Large intestine (tissue), 3 donors: ENCODE data around the gene COMMD1. TPM values are rescaled to one million over a fixed set of nuclear protein-coding genes. Genes with fewer than 3 reads are reported as not detected.
"Not testable (repeated sequence)": the region's sequence is repeated elsewhere in the genome, so short reads cannot be mapped to it uniquely, and the experiment has no call there.

ENCODE experiments used
- DNase-seq, 2 donors: peaks; one replicate each; pipeline versions ENCODE4 v3.0.0 to v3.0.0-alpha.2; 2013
- H3K27ac ChIP-seq: one replicate; pipeline ENCODE4 v1.5.1; 2013; ENCODE audit warnings: low read length
- H3K27me3 ChIP-seq: 2 replicates; pipeline ENCODE4 v1.6.1; 2013; ENCODE audit warnings: low read length; ENCODE audit not compliant: control insufficient read depth, insufficient read depth
- H3K36me3 ChIP-seq: 2 replicates; pipeline ENCODE4 v1.6.1; 2013; ENCODE audit warnings: low read length; ENCODE audit not compliant: control insufficient read depth, insufficient read depth
- H3K4me1 ChIP-seq: one replicate; pipeline ENCODE4 v1.6.1; 2013; ENCODE audit warnings: low read length; ENCODE audit not compliant: control insufficient read depth, insufficient read depth
- H3K4me3 ChIP-seq: one replicate; pipeline ENCODE4 v1.5.1; 2013; ENCODE audit warnings: low read length
- H3K9me3 ChIP-seq: one replicate; pipeline ENCODE4 v1.6.1; 2013; ENCODE audit warnings: mild to moderate bottlenecking, low read depth, low read length, moderate library complexity; ENCODE audit not compliant: control insufficient read depth
- WGBS: methylation state at CpG from one replicate; pipeline ENCODE4 v1.1.5; 2013; ENCODE audit warnings: low lambda C conversion rate; ENCODE audit not compliant: insufficient coverage; 5-methylcytosine and 5-hydroxymethylcytosine counted together
- polyA plus RNA-seq: library from polyadenylated mRNA; unstranded; fragments of 120-200 nt; gene quantifications from one replicate; pipeline ENCODE4 v1.2.1, GENCODE V29; 2013

COMMD1 gene
- polyA plus RNA-seq, 1 donor: 38.4 TPM

DNA sequence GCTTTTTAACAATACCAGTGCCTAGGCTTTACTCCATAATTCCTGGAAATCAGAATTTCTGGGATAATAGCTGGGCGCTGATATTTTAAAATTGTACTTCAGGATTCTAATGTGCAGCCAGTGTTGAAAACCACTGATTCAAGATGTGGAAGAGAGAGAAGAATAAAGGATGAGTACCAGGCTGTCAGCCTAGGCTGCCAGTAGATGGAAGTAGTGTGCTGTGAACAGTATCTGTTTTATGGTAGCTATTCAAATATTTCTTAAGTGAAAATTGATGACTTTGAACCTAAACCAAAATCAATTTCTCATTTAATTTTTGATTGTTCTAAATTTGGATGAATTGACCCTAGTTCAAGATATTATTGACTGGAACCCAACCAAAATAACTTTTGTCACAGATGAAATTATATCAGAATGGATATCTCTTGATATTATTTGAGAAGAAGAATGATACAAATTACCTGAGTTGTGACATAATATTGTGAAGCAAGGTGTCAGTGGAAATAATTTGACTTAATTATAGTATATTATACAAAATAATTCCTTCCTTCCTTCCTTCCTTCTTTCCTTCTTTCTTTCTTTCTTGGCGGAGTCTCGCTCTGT lies 88.0 kb downstream of the COMMD1 start:
- Histone ChIP-seq H3K27me3 (no peaks in the 10 kb centered on the region), H3K9me3 (no peaks in the 10 kb centered on the region), H3K27ac (no peak overlapping the region), H3K36me3 (no peaks in the 10 kb centered on the region), H3K4me3 (no peak overlapping the region), H3K4me1 (no peaks in the 10 kb centered on the region)
- peak; percentile 20 to 40 for DNase-seq
- 100% methylated on average over 2 of the region's 3 CpGs for WGBS

DNA sequence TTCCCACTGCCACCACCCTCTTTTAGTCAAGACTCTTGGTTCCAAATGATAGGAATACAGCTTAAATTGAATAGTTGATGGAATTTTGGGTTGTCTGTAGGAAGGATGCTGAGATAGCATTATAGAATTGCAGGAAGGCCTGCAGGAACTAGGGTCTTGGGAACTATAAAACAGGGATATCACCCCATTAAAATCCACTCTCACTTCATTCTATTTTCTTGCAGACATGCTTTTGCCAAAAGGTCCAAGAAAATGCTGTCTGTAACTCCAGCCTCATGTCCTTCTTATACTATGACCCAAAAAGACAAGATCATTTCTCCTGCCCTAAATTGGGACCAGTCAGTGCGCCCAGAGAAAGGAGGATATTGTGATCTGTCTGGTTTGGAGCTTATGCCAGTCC lies 89.1 kb downstream of the COMMD1 start:
- Histone ChIP-seq H3K27ac (no peak overlapping the region), H3K36me3 (no peaks in the 10 kb centered on the region), H3K4me3 (no peak overlapping the region), H3K27me3 (no peaks in the 10 kb centered on the region), H3K9me3 (no peaks in the 10 kb centered on the region), H3K4me1 (no peaks in the 10 kb centered on the region)
- DNase-seq: no peak
- no CpG with 5 or more reads among the region's 1 CpG for WGBS

DNA sequence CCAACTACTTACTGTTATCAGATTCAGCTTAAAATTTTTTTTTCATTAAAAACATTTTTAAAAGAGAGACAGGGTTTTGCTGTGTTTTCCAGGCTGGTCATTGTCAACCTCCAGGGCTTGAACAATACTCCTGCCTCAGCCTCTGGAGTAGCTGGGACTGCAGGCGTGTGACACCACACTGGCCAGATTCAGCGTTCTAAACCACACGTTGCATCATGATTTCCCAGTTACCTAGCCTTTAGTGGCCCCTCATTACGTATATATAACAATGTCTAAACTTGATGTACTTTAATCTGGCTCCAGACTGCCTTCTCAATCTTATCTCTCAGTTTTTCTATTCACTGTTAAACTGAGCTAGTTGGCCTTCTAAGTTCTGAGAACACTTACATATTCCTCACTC lies 89.6 kb downstream of the COMMD1 start:
- H3K27ac ChIP-seq: peak overlapping the region; percentile 34
- H3K9me3 ChIP-seq: no peaks in the 10 kb centered on the region
- H3K36me3 ChIP-seq: no peaks in the 10 kb centered on the region
- H3K4me3 ChIP-seq: no peak overlapping the region
- no peaks in the 10 kb centered on the region for H3K4me1 ChIP-seq
- H3K27me3 ChIP-seq: no peaks in the 10 kb centered on the region
- no CpG with 5 or more reads among the region's 4 CpGs for WGBS
- DNase-seq: peak; percentile 11 to 59

DNA sequence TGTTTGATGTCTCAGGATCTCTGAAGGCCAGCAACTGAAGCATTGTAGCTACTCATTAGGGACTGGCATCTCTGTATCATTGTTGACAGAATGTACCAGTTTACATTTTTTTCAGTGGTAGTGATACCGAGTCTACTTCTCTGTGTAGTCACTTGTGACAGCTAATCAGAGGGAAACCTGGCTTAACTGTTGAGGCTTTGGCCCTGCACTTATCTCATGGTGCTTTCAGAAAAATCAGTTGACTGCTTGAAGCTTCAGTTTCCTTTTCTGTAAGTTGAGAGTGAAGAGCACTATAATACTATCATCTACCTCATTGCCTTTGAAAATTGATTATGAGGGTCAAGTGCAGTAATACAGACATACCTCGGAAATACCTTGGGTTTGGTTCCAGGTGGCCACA lies 90.0 kb downstream of the COMMD1 start:
- peak; percentile 4 to 52 for DNase-seq
- H3K4me1 ChIP-seq: no peaks in the 10 kb centered on the region
- peak overlapping the region; percentile 34 for H3K27ac ChIP-seq
- no peak overlapping the region for H3K4me3 ChIP-seq
- H3K27me3 ChIP-seq: no peaks in the 10 kb centered on the region
- H3K9me3 ChIP-seq: no peaks in the 10 kb centered on the region
- no CpG with 5 or more reads among the region's 2 CpGs for WGBS
- no peaks in the 10 kb centered on the region for H3K36me3 ChIP-seq

DNA sequence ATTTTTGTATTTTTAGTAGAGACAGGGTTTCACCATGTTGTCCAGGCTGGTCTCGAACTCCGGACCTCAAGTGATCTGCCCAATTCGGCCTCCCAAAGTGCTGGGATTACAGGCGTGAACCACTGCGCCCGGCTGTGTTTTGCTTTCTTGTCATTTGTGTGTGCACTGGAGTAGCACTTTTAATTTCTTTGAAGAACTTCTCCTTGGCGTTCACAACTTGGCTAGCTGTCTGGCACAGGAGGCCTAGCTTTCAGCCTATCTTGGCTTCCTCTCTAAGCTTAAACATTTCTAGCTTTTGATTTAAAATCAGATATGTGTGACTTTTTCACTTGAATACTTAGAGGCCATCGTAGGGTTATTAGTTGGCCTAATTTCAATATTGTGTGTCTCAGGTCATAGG lies 93.0 kb downstream of the COMMD1 start:
- H3K36me3 ChIP-seq: peaks cover 3% of the 10 kb centered on the region

DNA sequence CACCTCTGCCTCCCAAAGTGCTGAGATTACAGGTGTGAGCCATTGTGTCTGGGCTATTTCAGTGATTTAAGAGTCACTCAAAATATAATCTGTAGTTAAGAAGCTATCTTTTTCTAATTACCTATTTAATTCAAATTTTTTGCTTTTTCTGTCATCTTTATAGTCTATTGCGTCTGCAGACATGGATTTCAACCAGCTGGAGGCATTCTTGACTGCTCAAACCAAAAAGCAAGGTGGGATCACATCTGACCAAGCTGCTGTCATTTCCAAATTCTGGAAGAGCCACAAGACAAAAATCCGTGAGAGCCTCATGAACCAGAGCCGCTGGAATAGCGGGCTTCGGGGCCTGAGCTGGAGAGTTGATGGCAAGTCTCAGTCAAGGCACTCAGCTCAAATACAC lies 95.1 kb downstream of the COMMD1 start:
- H3K27ac ChIP-seq: no peak overlapping the region
- no peaks in the 10 kb centered on the region for H3K9me3 ChIP-seq
- H3K4me3 ChIP-seq: no peak overlapping the region
- no peak for DNase-seq
- no peaks in the 10 kb centered on the region for H3K27me3 ChIP-seq
- 100% methylated on average over 1 of the region's 5 CpGs for WGBS
- H3K36me3 ChIP-seq: peaks cover 3% of the 10 kb centered on the region
- H3K4me1 ChIP-seq: no peaks in the 10 kb centered on the region

More for the DNA sequence above, 93.0 kb downstream of the COMMD1 start:
- no peaks in the 10 kb centered on the region for H3K9me3 ChIP-seq
- no CpG with 5 or more reads among the region's 8 CpGs for WGBS
- no peak overlapping the region for H3K27ac ChIP-seq
- no peak for DNase-seq
- no peaks in the 10 kb centered on the region for H3K27me3 ChIP-seq
- no peaks in the 10 kb centered on the region for H3K4me1 ChIP-seq
- no peak overlapping the region for H3K4me3 ChIP-seq

DNA sequence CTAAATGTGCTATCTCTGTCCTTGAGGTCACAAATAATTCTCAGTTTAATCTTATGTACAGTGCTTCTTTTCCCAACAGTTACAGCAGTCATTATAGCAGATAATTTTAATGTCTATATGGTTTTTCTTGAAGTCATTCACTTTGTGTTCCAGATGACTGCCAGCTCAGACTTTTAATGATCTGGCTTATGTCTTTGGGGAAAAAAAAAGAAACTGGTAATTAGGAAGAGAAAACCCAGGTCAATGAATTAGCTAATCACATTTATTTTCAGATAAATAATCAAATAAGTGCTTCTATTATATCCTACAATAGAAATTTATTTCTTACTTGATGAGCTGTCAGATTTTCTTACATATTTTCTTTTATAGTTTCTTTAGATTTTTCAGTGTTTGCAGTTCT lies 96.0 kb downstream of the COMMD1 start:
- no peak overlapping the region for H3K4me3 ChIP-seq
- H3K4me1 ChIP-seq: no peaks in the 10 kb centered on the region
- H3K27me3 ChIP-seq: no peaks in the 10 kb centered on the region

DNA sequence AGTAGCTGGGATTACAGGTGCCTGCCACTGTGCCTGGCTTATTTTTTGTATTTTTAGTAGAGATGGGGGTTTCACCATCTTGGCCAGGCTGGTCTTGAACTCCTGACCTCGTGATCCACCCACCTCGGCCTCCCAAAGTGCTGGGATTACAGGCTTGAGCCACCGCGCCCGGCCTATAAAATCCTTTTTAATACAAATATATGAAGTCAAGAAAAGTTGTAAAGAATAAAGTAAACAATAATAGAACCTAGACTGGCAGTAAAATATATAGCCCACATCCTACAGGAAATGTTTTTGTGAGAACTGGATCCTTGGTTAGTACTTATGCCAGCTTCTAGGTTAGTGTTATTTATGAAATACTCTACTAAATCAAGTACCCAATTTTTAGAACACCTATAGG lies 99.0 kb downstream of the COMMD1 start:
- H3K27me3 ChIP-seq, H3K4me1 ChIP-seq, H3K36me3 ChIP-seq, H3K27ac ChIP-seq, H3K9me3 ChIP-seq, H3K4me3 ChIP-seq, DNase-seq: not testable (repeated sequence)
- WGBS: no CpG with 5 or more reads among the region's 5 CpGs

More for the DNA sequence above, 96.0 kb downstream of the COMMD1 start:
- no peak overlapping the region for H3K27ac ChIP-seq
- no peaks in the 10 kb centered on the region for H3K9me3 ChIP-seq
- no peak for DNase-seq
- peaks cover 3% of the 10 kb centered on the region for H3K36me3 ChIP-seq

DNA sequence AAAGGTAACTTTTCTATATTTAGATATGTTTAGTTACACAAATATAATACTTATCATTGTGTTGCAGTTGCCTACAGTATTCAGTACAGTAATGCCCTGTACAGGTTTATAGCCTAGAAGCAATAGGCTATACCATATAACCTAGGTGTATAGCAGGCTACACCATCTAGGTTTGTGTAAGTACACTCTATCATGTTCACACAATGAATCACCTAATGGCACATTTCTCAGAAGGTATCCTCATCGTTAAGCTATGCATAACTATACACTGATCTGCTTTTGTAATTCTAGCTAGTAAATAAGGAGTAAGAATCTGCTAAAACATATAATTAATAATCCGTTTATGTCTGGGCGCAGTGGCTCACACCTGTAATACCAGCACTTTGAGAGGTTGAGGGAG lies 102.1 kb downstream of the COMMD1 start:
- Histone ChIP-seq H3K4me3 (no peak overlapping the region), H3K36me3 (no peaks in the 10 kb centered on the region), H3K27ac (no peak overlapping the region), H3K4me1 (no peaks in the 10 kb centered on the region), H3K9me3 (no peaks in the 10 kb centered on the region), H3K27me3 (no peaks in the 10 kb centered on the region)
- no peak for DNase-seq
- no CpG with 5 or more reads among the region's 3 CpGs for WGBS

DNA sequence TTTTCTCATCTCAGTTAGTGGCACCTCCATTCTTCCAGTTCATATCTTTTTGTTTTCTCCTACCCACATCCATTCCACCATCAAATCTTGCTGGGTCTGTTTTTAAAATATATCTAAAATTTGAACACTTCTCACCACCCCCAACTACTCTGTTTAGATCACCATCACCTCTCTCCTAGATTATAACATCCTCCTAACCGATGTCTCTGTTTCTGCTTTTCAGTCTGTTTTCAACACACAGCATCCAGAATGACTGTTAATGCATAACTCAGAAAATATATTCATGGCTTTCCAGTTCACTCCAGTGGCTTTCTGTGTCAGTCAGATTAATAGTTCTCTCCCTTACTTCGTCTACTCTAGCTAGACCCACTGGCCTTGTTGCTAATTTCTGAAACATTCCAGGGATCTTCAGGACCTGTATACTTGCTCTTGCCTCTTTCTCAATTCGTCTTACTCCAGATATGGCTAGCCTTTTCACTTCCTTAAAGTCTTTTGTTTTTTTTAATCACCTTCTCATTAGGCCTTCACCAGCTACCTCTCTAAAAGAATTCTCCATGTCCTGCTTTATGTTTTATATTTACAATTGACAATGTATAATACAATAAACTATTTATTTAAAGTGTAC lies 105.3 kb downstream of the COMMD1 start:
- Histone ChIP-seq H3K9me3 (no peaks in the 10 kb centered on the region), H3K27ac (no peak overlapping the region), H3K4me3 (no peak overlapping the region), H3K27me3 (no peaks in the 10 kb centered on the region), H3K4me1 (no peaks in the 10 kb centered on the region), H3K36me3 (no peaks in the 10 kb centered on the region)
- 66% methylated on average over 3 of the region's 3 CpGs for WGBS
- no peak for DNase-seq

DNA sequence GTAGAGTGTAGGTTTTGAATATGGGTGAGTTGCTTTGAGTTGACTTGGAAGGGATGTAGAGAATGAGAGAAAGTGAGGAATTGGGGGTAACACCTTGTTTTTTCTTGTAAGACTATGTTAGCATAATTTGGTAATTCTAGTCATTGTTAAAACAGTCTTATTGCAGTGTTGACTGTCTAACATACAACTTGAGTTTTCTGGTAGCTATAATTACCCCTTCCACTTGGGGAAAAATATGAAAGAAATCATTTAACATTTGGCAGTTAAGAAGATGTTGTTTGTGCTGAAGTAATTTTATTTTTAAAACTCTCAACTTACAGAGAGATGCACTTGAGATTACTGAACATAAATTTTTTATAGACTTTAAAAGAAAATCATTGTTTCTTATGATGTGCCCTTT lies 108.2 kb downstream of the COMMD1 start:
- Histone ChIP-seq H3K9me3 (no peaks in the 10 kb centered on the region), H3K27ac (peak overlapping the region; percentile 26), H3K27me3 (no peaks in the 10 kb centered on the region), H3K4me1 (no peaks in the 10 kb centered on the region), H3K36me3 (no peaks in the 10 kb centered on the region), H3K4me3 (no peak overlapping the region)
- no peak for DNase-seq
